Smooth muscle cell (in vitro differentiated cells): ENCODE results near the gene SDHAF3. TPM values are rescaled to one million over a fixed set of nuclear protein-coding genes. Genes with fewer than 3 reads are reported as not detected.
"Not testable (repeated sequence)": the region's sequence is repeated elsewhere in the genome, so short reads cannot be mapped to it uniquely, and the experiment has no call there.

ENCODE experiments used
- DNase-seq: peaks from one replicate; lab custom pipeline; 2025; ENCODE audit not compliant: unreplicated experiment; lab: John Stamatoyannopoulos, UW
- H2AFZ ChIP-seq: fragments of 200-600 bp; sonication (generic); 2 replicates; pipeline ENCODE4 v1.6.0; 2016; ENCODE audit warnings: antibody characterized with exemption, low read depth, mild to moderate bottlenecking
- H3F3A ChIP-seq: fragments of 200-600 bp; sonication (generic); 2 replicates; pipeline ENCODE4 v1.6.0; 2017; ENCODE audit warnings: antibody characterized with exemption, low read depth
- H3K27ac ChIP-seq: fragments of 200-600 bp; sonication (generic); 2 replicates; pipeline ENCODE4 v1.5.1; 2016; ENCODE audit warnings: low read depth, mild to moderate bottlenecking
- H3K27me3 ChIP-seq: fragments of 200-600 bp; sonication (generic); 2 replicates; pipeline ENCODE4 v1.6.1; 2016; ENCODE audit warnings: low read depth, mild to moderate bottlenecking
- H3K36me3 ChIP-seq: fragments of 200-600 bp; sonication (generic); 2 replicates; pipeline ENCODE4 v1.5.1; 2016; ENCODE audit warnings: low read depth
- H3K4me1 ChIP-seq: fragments of 200-600 bp; sonication (generic); 2 replicates; pipeline ENCODE4 v1.5.1; 2016; ENCODE audit warnings: low read depth
- H3K4me2 ChIP-seq: fragments of 200-600 bp; sonication (generic); 2 replicates; pipeline ENCODE4 v1.6.0; 2016; ENCODE audit warnings: mild to moderate bottlenecking
- H3K4me3 ChIP-seq: fragments of 200-600 bp; sonication (generic); 2 replicates; pipeline ENCODE4 v1.5.1; 2016; ENCODE audit warnings: mild to moderate bottlenecking
- H3K79me2 ChIP-seq: fragments of 200-600 bp; sonication (generic); 2 replicates; pipeline ENCODE4 v1.6.0; 2016; ENCODE audit warnings: low read depth, mild to moderate bottlenecking
- H3K9ac ChIP-seq: fragments of 200-600 bp; sonication (generic); 2 replicates; pipeline ENCODE4 v1.6.0; 2016; ENCODE audit warnings: low read depth
- H3K9me3 ChIP-seq: fragments of 200-600 bp; sonication (generic); replicated peaks from 2 replicates; pipeline ENCODE4 v1.5.1; 2016; ENCODE audit warnings: low read depth
- H4K20me1 ChIP-seq: fragments of 200-600 bp; sonication (generic); 2 replicates; pipeline ENCODE4 v1.6.0; 2016; ENCODE audit warnings: low read depth
- WGBS: methylation state at CpG from one replicate; pipeline ENCODE4 v1.1.7; 2016; ENCODE audit warnings: low lambda C conversion rate; 5-methylcytosine and 5-hydroxymethylcytosine counted together
- polyA plus RNA-seq: library from polyadenylated mRNA; unstranded; fragments of >200 nt; fragmentation: Nextera tagmentation; extraction: Ambion mirVana; gene quantifications from 2 replicates; pipeline ENCODE4 v1.2.1, GENCODE V29; 2016
- total RNA-seq: library from RNA; depleted of rRNA; stranded (reverse); fragments of >200 nt; gene quantifications from 2 replicates; pipeline ENCODE4 v1.2.3, GENCODE V29; 2014
- TF ChIP-seq, protein P1 (sequence below): fragments of 200-600 bp; sonication (generic); IDR thresholded peaks from 2 replicates; pipeline ENCODE4 v1.5.1; 2017; ENCODE audit warnings: borderline replicate concordance, mild to moderate bottlenecking, antibody characterized with exemption; ENCODE audit not compliant: insufficient read depth, poor library complexity, severe bottlenecking

The SDHAF3 gene
- total and polyA plus RNA-seq, 2 experiments from 2014 or later = 25.6 to 28.5 TPM

GRCh38 chr7:97118306-97118917, 914 bp downstream of the SDHAF3 start:
- Histone ChIP-seq H3K4me2 (peak overlapping the region; percentile 99), H3K36me3 (no peaks in the 10 kb centered on the region), H3K9ac (peak overlapping the region; percentile 46), H3K9me3 (no peaks in the 10 kb centered on the region), H3K4me3 (peak overlapping the region; percentile 80), H3K27me3 (no peaks in the 10 kb centered on the region), H3K27ac (no peak overlapping the region), H3F3A (peaks cover 9% of the 10 kb centered on the region), H3K79me2 (peaks cover 31% of the 10 kb centered on the region), H4K20me1 (no peaks in the 10 kb centered on the region), H2AFZ (peak overlapping the region; percentile 99), H3K4me1 (peaks cover 18% of the 10 kb centered on the region)
- 24% methylated on average over 13 of the region's 13 CpGs for WGBS
- TF ChIP-seq, protein P1, sequence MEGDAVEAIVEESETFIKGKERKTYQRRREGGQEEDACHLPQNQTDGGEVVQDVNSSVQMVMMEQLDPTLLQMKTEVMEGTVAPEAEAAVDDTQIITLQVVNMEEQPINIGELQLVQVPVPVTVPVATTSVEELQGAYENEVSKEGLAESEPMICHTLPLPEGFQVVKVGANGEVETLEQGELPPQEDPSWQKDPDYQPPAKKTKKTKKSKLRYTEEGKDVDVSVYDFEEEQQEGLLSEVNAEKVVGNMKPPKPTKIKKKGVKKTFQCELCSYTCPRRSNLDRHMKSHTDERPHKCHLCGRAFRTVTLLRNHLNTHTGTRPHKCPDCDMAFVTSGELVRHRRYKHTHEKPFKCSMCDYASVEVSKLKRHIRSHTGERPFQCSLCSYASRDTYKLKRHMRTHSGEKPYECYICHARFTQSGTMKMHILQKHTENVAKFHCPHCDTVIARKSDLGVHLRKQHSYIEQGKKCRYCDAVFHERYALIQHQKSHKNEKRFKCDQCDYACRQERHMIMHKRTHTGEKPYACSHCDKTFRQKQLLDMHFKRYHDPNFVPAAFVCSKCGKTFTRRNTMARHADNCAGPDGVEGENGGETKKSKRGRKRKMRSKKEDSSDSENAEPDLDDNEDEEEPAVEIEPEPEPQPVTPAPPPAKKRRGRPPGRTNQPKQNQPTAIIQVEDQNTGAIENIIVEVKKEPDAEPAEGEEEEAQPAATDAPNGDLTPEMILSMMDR = no peak
- DNase-seq = no peak

DNA sequence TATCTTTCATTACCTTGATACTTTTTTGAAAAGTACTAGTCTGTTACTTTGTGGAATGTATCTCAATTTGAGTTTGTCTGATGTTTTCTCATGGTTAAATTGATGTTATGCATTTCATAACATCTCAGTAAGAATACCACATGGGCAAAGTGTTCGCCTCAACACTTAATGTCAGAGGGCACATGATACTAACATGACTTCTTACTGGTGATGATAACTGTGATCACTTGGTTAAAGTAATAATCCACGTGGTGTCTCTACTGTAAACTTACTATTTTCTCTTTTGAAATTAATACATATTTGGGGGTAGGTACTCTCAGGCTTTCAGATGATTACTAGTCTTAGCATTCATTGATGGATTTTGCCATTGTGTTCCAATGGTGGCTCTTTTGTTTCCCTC, 2.2 kb downstream of the SDHAF3 start:
- H3K9ac ChIP-seq = no peak overlapping the region
- peaks cover 18% of the 10 kb centered on the region for H3K4me1 ChIP-seq
- no peaks in the 10 kb centered on the region for H4K20me1 ChIP-seq
- H3K9me3 ChIP-seq = no peaks in the 10 kb centered on the region
- H3K4me2 ChIP-seq = no peak overlapping the region
- DNase-seq = no peak
- no peak overlapping the region for H3K27ac ChIP-seq
- H3K36me3 ChIP-seq = no peaks in the 10 kb centered on the region
- no peaks in the 10 kb centered on the region for H3K27me3 ChIP-seq
- no peak overlapping the region for H2AFZ ChIP-seq
- TF ChIP-seq, protein P1 = no peak
- no peak overlapping the region for H3K4me3 ChIP-seq
- peaks cover 31% of the 10 kb centered on the region for H3K79me2 ChIP-seq
- peaks cover 9% of the 10 kb centered on the region for H3F3A ChIP-seq
- WGBS = 91% methylated on average over 2 of the region's 2 CpGs

GRCh38 chr7:97120713-97121457, 3.4 kb downstream of the SDHAF3 start:
- Histone ChIP-seq H3K27me3 (no peaks in the 10 kb centered on the region), H3K36me3 (no peaks in the 10 kb centered on the region), H3K9ac (no peak overlapping the region), H3F3A (peaks cover 9% of the 10 kb centered on the region), H3K27ac (no peak overlapping the region), H3K4me2 (no peak overlapping the region), H3K4me3 (no peak overlapping the region), H3K79me2 (peaks cover 31% of the 10 kb centered on the region), H4K20me1 (no peaks in the 10 kb centered on the region), H2AFZ (no peak overlapping the region), H3K9me3 (no peaks in the 10 kb centered on the region), H3K4me1 (peaks cover 18% of the 10 kb centered on the region)
- TF ChIP-seq, protein P1 = no peak
- 93% methylated on average over 5 of the region's 5 CpGs for WGBS
- no peak for DNase-seq

GRCh38 chr7:97123115-97123514, 5.6 kb downstream of the SDHAF3 start:
- not testable (repeated sequence) for H3K4me2 ChIP-seq, H4K20me1 ChIP-seq, H3K36me3 ChIP-seq, H3K9ac ChIP-seq, H3F3A ChIP-seq, H3K9me3 ChIP-seq, H3K27me3 ChIP-seq, H2AFZ ChIP-seq, H3K27ac ChIP-seq, H3K4me3 ChIP-seq, DNase-seq
- 86% methylated on average over 2 of the region's 2 CpGs for WGBS
- peaks cover 34% of the 10 kb centered on the region for H3K79me2 ChIP-seq
- peaks cover 17% of the 10 kb centered on the region for H3K4me1 ChIP-seq
